ENCODE data around the gene EDN1.

EDN1 gene

DNA sequence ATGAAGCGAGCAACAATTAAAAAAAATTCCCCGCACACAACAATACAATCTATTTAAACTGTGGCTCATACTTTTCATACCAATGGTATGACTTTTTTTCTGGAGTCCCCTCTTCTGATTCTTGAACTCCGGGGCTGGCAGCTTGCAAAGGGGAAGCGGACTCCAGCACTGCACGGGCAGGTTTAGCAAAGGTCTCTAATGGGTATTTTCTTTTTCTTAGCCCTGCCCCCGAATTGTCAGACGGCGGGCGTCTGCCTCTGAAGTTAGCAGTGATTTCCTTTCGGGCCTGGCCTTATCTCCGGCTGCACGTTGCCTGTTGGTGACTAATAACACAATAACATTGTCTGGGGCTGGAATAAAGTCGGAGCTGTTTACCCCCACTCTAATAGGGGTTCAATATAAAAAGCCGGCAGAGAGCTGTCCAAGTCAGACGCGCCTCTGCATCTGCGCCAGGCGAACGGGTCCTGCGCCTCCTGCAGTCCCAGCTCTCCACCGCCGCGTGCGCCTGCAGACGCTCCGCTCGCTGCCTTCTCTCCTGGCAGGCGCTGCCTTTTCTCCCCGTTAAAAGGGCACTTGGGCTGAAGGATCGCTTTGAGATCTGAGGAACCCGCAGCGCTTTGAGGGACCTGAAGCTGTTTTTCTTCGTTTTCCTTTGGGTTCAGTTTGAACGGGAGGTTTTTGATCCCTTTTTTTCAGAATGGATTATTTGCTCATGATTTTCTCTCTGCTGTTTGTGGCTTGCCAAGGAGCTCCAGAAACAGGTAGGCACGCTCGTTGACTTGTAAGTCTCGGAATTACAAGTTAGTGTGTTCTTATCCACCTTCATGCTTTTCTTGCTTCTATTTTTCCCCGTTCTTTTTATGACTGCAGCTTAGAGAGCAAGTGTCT, at the start of gene EDN1:
Gene EDN1 (plus strand): TSS at position 429 of the 888 bp plus-strand sequence. CDS start 269 bp downstream, at position 698.
- peak; percentile 36 for DNase-seq

- DNase-seq: no peak
Observed at GRCh38 chr6:12241493-12242175, 48.5 kb upstream of the EDN1 start.

DNA sequence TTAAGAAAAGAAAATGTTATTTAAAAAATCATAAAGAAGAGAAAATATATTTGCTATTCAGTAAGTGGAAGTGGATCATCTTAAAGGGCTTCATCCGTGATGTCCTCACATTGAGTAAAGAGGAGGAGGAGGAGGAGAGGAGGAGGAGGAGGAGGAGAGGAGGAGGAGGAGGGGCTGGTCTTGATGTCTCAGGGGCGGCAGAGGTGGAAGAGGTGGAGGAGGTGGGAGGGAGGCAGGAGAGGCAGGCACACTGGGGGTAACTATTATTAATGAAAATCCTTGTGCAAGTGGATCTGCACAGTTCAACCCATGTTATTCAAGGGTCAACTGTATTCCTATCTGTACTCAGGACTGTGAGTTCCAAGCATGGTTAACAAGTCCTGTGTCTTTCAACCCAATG, 47.0 kb upstream of the EDN1 start:
- DNase-seq: no peak

GRCh38 chr6:12245360-12245759, 44.8 kb upstream of the EDN1 start:
- DNase-seq: no peak

GRCh38 chr6:12245763-12246718, 44.1 kb upstream of the EDN1 start:
- DNase-seq: no peak

GRCh38 chr6:12246900-12247299, 43.3 kb upstream of the EDN1 start:
- no peak for DNase-seq

DNA sequence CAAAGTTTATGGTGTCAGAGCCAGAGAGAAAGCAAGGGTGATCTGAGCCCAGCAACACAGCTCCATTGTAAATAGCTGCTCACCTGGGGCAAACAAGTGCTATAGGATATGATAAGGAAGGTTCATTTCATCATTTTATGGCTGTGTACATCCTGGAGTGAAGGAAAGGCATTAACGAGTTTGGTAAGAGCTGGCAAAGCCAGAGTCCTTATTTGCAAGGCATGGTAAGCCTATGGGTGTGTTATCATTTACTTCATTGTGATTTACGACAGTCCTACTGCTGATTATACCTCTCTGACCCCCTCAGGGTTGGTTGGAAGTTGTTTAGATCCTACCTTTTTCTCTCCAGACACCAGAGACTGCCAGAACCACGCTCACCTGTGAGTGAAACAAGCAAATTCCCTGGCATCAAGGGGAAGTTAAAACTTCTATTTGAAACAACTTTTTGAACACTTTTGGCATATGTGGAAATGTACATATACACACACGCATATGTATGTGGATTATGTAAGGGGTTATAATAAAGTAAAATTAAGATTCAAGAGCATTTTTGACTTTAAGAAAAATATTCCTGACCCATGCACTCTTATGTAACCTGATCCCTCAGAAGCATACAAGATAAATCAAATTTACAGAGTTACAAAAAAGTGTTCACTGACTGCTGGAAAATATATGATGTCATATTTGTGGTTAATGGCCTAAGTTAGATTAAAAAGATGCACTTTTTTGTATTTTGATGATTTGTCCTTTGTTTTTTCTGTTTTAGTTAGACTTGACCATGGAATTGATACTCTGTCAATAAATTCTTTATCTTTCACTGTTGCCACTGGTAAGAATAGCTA, 40.4 kb upstream of the EDN1 start:
- DNase-seq: no peak

GRCh38 chr6:12250383-12250770, 39.8 kb upstream of the EDN1 start:
- no peak for DNase-seq

- DNase-seq: no peak
Observed at GRCh38 chr6:12254210-12254609, 36.0 kb upstream of the EDN1 start.

- DNase-seq: no peak
Observed at GRCh38 chr6:12258191-12258590, 32.0 kb upstream of the EDN1 start.

- no peak for DNase-seq
Observed at GRCh38 chr6:12258591-12259075, 31.5 kb upstream of the EDN1 start.

DNA sequence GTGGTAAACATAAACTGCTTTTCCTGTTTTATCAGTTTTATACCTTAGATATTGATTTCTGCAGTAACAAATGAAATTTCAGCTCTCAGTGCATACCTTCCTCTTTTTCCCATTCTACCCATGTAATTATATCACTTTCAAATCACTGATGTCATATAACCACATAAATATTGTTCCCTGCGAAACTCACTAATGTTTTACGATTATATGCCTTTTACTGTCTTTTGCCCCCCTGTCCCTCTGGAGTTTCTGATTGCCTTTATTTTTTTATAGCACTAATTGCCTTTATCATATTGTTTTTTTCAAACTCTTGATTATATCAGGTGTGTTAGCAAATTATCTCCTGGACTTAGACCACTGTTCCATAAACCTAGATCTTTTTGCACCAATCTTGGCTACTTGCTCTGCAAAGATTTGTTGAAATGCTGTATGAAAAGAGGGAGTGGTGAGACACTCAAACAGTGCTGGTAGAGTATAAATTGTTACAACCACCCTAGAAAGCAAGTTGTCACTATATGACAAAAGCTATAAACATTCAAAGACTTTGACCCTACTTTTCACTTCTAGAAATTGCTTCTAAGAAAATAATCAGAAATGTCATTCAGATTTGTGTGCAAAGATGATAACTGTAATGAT, 29.6 kb upstream of the EDN1 start:
- DNase-seq: no peak

DNA sequence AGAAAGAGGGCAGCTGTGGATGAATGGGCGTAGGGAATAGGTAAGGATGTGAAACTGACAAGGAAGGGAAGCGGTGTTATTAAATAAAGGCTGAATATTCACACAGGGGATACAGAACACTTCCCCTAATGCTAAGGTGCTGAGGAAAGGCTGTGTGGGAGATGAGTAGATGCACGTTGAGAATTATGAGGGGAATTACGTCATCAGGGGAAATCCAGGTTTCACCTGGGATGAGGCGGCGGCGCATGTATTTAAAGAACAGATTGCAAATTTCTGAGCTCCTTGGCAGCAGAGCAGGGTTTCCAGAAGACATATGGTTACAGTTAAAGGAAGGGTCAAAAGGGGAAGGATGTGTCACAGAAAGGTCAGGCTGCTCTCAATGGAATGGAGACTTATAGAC, 28.7 kb upstream of the EDN1 start:
- no peak for DNase-seq

DNA sequence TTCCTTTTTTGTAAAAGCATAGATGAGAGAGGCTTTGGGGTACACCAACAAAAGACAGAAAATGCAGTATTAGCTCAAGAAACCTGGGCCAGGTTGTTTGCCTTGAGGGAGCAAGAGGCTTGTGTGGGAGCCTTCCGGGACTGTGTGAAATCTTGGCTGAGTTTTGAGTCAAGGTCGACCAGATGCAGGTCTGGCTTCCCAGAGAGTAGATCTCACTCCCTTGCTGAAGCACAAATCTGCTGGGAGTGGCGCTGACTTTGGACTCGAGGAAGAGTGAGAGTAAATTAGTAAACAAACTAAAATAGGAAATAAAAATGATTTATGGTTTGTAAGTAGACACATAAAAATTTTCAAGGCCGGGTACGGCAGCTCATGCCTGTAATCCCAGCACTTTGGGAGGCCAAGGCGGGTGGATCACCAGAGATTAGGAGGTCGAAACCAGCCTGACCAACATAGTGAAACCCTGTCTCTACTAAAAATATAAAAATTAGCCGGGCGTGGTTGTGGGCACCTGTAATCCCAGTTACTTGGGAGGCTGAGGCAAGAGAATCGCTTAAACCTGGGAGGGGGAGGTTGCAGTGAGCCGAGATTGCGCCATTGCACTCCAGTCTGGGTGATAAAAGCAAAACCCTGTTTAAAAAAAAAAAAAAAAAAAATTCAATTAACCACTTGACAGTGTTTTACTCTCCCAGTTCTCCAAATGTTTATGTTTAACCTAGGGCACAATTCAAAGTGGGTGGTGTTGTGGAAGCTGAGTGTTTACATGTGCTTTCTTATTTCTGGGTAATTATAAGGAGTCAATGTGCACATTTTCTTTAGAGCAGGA, 27.7 kb upstream of the EDN1 start:
- no peak for DNase-seq

DNA sequence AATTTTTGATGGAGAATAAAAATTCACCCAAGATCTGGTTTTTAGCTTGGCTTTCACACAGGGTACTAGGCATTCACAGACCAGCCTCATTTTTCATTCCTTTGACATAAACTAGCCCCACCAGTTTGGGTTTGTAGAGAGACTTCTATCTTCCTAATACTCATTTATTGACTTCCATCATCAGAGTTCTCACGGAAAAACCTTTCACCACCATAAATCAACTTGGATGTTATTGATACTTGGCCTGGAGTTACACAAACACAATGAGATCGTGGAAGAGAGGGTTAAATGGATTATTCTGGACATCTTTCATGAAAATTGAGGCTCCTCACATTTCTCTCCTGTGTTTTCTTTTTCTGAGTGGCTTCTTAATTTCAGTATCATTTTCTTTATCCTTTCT, 26.8 kb upstream of the EDN1 start:
- no peak for DNase-seq

- no peak for DNase-seq
Observed at GRCh38 chr6:12264671-12265070, 25.5 kb upstream of the EDN1 start.

- no peak for DNase-seq
Observed at GRCh38 chr6:12265296-12265695, 24.9 kb upstream of the EDN1 start.

- no peak for DNase-seq
Observed at GRCh38 chr6:12265791-12266190, 24.4 kb upstream of the EDN1 start.

DNA sequence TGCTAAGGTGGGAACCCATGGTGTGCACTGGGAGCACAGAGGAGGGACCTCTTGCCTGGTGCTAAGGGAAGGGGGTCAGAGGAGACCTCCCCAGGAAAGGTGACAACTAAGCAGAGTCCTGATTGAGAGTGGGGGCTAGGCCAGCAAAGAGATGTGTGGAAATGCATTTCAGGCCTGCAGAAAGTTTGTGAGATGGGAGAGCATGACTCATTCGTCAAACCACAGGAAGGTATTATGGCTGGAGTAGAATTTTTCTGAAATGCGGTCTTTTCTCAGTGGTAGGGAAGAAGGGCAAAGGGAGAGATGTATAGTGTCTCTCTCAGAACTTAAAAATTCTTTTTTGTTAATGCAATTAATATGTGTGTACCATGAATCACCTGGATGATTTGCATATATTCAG, 23.6 kb upstream of the EDN1 start:
- DNase-seq: no peak

DNA sequence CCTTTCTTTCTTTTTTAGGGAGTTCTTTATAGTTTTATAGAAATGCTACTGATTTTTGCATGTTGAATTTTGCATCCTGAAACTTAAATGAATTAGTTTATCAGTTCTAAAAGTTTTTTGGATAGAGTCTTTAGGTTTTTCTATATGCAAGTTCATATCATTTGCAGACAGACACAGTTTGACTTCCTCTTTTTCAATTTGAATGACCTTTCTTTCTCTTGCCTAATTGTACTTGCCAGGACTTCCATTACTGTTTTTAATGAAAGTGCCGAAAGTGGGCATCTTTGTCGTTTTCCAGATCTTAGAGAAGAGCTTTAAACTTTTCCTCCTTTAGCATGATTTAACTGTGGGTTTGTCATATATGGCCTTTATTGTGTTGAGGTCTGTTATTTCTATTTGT, 21.1 kb upstream of the EDN1 start:
- no peak for DNase-seq

All from NCI-H526 treated with DMSO at 0.1 percent for 48 hours (cell line).